ENCODE measurements around the gene SMO.
"Not testable (repeated sequence)": the region's sequence is repeated elsewhere in the genome, so short reads cannot be mapped to it uniquely, and the experiment has no call there.

SMO gene

GRCh38 chr7:129169686-129170440 lies 18.6 kb upstream of the SMO start:
- DNase-seq: peak in 1 of 5 experiments; percentile 42

DNA sequence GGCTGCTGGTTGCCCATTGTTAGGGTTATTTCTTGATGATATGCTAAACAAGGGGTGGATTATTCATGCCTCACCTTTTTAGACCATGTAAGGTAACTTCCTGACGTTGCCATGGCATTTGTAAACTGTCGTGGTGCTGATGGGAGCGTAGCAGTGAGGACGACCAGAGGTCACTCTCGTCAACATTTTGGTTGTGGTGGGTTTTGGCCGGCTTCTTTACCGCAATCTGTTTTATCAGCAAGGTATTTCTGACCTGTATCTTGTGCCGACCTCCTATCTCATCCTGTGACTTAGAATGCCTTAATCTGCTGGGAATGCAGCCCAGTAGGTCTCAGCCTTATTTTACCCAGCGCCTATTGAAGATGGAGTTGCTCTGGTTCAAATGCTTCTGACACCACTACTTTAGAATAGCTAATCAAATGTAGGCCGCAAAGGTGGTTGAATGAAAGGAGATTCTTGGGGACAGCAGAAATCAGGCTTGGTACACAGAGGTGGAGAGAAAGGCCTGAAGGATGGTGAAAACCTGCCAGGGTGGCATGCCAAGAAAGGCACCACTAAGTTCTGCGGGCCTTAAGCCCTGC lies 17.9 kb upstream of the SMO start:
- DNase-seq: no peak

- not testable (repeated sequence) for DNase-seq
Observed at GRCh38 chr7:129173861-129174260, 14.6 kb upstream of the SMO start.

DNA sequence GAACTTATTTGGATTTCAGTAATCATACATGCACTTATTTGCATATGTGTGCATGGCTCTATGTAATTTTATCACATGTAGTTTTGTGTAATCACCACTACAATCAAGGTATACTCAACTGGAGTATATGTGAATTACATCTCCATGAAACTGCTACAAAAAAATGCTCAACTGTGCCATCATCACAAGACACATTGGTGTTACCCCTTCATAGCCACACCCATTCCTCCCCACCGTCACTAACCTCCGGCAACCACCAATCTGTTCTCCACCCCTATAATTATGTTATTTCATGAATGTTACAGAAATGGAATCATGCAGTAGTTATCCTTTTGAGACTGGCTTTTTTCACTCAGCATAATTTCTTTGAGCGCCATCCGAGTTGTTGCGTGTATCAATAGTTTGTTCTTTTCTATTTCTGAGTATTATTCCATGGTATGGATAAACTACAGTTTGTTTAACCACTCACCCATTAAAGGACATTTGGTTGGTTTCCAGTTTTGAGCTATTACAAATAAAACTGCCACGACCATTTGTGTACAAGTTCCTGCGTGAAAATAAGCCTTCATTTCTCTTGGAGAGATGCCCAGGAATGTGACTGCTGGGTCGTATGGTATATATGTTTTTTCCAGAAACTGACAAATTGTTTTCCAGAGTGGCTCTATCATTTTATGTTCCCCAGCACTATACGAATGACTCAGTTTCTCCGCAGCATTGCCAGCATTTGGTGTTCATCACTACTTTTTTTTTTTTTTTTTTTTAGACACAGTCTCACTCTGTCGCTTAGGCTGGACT lies 11.3 kb upstream of the SMO start:
- DNase-seq: no peak

GRCh38 chr7:129184981-129185670 lies 3.3 kb upstream of the SMO start:
- DNase-seq: peak in 1 of 5 experiments; percentile 11

GRCh38 chr7:129186749-129187260 lies 1.6 kb upstream of the SMO start:
- no peak for DNase-seq

DNA sequence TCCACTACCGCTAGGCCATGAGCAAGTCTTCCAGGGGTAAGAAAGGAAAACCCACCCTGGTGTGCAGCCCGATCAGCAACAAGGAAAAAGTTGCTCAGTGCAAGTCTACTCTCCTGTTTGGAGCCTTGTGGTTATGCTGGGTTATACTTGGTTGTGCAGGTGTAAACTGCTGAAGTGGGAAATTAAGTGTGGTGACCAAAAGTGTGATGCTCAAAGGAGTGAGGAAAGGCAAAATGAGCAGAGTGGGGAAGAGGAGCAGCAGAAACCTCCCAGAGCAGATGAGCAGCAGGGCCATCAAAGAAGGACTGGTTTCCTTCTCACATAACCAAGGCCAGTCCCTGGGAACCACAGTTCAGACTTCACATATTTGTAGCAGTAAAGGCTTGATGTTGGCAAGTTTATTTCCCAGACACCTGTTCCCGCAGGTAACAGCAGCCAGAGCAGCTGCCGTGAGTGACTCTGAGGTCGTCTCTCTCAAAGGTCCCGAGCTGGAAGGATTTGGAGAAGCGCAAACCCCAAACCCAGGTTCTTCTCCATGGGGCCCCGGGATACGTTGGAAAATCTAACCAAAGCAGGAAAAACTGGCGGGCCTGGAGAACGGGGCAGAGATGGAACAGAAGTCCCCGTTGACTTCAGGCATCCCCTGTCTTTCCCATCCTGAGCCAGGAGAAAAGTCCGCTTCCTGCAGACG lies 607 bp upstream of the SMO start:
- DNase-seq: no peak

DNA sequence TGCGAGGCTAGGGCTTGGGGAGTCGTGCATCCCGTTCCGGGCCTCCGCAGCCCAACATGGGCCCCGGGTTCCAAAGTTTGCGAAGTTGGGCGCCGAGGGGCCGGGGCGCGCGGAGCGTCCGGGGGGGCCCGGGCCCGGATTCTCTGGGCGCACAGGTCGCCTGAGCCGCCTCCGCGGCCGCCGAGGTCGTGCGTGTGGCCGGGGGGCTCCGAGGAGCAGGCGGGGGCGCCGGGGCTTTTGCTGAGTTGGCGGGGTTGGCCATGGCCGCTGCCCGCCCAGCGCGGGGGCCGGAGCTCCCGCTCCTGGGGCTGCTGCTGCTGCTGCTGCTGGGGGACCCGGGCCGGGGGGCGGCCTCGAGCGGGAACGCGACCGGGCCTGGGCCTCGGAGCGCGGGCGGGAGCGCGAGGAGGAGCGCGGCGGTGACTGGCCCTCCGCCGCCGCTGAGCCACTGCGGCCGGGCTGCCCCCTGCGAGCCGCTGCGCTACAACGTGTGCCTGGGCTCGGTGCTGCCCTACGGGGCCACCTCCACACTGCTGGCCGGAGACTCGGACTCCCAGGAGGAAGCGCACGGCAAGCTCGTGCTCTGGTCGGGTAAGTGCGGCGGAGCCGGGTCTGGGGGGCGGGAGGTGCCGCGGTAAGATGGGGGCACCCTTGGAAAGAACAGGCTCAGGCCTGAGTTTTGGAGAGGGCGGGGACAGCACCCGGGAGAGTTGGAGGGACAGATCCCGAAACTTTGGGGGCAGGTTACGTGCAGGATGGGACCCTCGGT lies 643 bp downstream of the SMO start:
- DNase-seq: no peak

DNA sequence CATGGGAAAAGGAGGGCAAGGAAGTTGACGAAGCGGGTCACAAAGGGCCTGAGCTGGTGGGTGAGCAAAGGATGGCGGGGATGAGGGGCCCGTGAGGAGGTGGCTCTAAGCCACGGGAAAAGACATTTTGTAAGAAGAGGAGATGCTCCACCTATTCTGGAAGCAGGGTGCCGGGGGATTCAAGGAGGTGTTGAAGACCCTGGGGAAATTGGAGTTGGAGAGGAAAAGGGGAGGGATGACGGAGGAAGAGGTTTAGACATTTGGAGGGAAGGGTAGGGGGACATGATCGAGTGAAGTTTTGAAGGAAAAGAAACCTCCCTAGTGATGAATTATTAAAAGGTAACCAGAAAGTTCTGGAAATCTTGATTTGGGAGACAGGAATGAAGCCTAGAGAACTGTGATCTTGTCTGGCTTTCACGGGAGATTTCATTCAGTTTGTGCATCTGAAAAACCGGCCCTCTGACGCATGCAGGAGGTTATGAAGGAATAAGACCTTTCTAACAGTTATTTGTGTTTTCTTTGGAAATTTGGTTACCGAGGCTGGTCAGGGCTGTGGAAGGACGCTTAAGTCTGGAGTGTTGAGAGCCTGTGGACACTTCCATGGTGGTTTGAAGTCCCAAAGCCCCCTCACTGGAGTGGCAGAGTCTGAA lies 1.4 kb downstream of the SMO start:
- DNase-seq: no peak

- DNase-seq: no peak
Observed at GRCh38 chr7:129191272-129191671, 2.8 kb downstream of the SMO start.

DNA sequence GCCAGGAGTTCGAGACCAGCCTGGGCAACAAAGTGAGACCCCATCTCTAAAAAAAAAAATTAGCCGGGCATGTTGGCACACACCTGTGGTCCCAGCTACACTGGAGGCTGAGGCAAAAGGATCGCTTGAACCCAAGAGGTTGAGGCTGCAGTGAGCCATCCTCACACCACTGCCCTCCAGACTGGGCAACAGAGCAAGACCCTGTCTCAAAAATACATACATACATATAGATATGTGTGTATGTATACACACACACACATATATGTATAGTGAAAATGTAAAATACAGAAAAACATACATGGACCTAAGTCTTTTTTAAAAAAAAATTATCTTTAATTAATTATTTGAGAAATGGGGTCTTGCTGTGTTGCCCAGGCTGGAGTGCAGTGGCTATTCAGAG lies 5.5 kb downstream of the SMO start:
- no peak for DNase-seq

GRCh38 chr7:129197771-129198170 lies 9.3 kb downstream of the SMO start:
- no peak for DNase-seq

DNA sequence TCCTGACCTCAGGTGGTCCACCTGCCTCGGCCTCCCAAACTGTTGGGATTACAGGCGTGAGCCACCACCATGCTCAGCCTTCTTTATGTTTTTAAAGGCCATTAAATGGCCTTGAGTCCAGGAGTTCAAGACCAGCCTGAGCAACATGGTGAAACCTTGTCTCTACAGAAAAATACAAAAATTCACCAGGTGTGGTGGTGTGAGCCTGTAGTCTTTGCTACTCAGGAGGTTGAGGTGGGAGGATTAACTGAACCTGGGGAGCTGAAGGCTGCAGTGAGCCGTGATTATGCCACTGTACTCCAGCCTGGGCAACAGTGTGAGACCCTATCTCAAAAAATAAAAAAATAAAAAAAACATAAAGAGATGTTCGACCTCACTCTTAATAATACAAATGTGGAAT lies 11.0 kb downstream of the SMO start:
- no peak for DNase-seq

GRCh38 chr7:129202058-129202777 lies 13.8 kb downstream of the SMO start:
- DNase-seq: no peak

GRCh38 chr7:129203050-129203741 lies 14.8 kb downstream of the SMO start:
- DNase-seq: no peak

GRCh38 chr7:129205126-129205818 lies 16.8 kb downstream of the SMO start:
- no peak for DNase-seq

DNA sequence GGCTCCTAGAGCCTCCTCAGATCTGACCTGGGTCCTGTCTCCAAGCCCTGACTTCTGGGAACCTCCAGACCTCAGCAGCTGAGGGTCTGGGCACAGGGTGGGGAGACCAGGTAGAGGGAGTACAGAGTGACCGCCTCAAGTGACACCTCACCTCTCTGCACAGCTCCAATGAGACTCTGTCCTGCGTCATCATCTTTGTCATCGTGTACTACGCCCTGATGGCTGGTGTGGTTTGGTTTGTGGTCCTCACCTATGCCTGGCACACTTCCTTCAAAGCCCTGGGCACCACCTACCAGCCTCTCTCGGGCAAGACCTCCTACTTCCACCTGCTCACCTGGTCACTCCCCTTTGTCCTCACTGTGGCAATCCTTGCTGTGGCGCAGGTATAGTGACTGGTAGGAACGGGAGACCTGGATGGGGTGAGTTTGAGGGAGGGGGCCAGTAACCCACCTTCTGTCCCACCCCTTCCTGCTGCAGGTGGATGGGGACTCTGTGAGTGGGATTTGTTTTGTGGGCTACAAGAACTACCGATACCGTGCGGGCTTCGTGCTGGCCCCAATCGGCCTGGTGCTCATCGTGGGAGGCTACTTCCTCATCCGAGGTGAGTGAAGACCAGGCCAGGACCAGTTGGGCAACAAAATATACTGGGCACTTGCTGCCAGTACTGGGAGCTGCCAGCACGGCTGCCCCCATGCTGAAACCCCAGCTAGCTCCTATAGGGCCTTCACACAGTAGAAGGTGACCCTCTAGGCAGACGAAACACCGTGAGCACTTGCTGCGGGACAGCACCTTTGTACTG lies 17.8 kb downstream of the SMO start:
- DNase-seq: peak in 1 of 5 experiments; percentile 38

DNA sequence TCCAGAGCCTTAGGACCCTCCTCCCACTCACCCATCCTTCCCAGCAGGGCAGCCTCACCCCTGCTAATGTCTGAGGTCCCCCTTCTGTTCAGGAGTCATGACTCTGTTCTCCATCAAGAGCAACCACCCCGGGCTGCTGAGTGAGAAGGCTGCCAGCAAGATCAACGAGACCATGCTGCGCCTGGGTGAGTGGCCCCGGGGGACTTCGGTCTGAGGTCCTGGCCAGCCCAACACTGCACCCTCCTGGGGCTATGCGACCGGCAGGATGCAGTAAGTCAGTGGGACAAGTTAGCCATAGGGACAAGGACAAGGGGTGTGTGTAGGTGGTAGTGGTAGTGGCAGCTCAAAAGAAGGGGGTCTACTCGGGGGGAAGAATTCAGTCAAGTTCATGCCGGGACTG lies 20.2 kb downstream of the SMO start:
- DNase-seq: no peak
